SK-N-SH (cell line): ENCODE results near the gene TBKBP1. TPM values are rescaled to one million over a fixed set of nuclear protein-coding genes. Genes with fewer than 3 reads are reported as not detected.

ENCODE experiments used
- CTCF ChIA-PET: fragments of 300-600, 350-600 bp; formaldehyde crosslinking; extraction: SDS; loops from one replicate; lab custom pipeline; 2021; lab: Yijun Ruan, JAX
- POLR2A ChIA-PET: fragments of 350-600 bp; sonication (Branson Sonifier 250); formaldehyde crosslinking; extraction: SDS; loops from one replicate; lab custom pipeline; 2020; ENCODE audit warnings: antibody characterized with exemption, inconsistent platforms; lab: Yijun Ruan, JAX
- DNase-seq: peaks from one replicate; pipeline ENCODE4 v3.0.0; 2012
- H2AFZ ChIP-seq: fragments of 200-600 bp; sonication (generic); 2 replicates; pipeline ENCODE4 v1.8.1; 2016; ENCODE audit warnings: antibody characterized with exemption, mild to moderate bottlenecking, low read depth
- H3F3A ChIP-seq: fragments of 200-600 bp; sonication (generic); replicated peaks from 2 replicates; pipeline ENCODE3; 2016; ENCODE audit warnings: antibody characterized with exemption, mild to moderate bottlenecking; ENCODE audit not compliant: insufficient read depth
- H3K27ac ChIP-seq, 2 experiments: fragments of 200-500 bp in 1 of 2; fragments of 200-600 bp in 1 of 2; sonication (Bioruptor generic) in 1 of 2; sonication (generic), shearing (Covaris generic) in 1 of 2; 2 replicates each; pipeline versions ENCODE4 v1.5.1 to v1.6.1; 2014 to 2016; ENCODE audit warnings: low read depth in 2 of 2, inconsistent platforms in 1 of 2, low read length in 1 of 2, mild to moderate bottlenecking in 1 of 2, mixed read lengths in 1 of 2
- H3K27me3 ChIP-seq: fragments of 200-600 bp; sonication (generic), shearing (Covaris generic); 2 replicates; pipeline ENCODE4 v1.6.1; 2016; ENCODE audit warnings: mixed run types; ENCODE audit not compliant: insufficient read depth
- H3K36me3 ChIP-seq, 2 experiments: fragments of 200-500 bp in 1 of 2; fragments of 200-600 bp in 1 of 2; sonication (Bioruptor generic) in 1 of 2; sonication (generic) in 1 of 2; replicated peaks in 1 of 2; 2 replicates each; pipeline versions ENCODE3 to v1.5.1; 2014 to 2016; ENCODE audit warnings: low read length in 1 of 2, mild to moderate bottlenecking in 1 of 2; ENCODE audit not compliant: insufficient read depth in 2 of 2, control insufficient read depth in 1 of 2
- H3K4me1 ChIP-seq, 2 experiments: fragments of 200-500 bp in 1 of 2; fragments of 200-600 bp in 1 of 2; sonication (Bioruptor generic) in 1 of 2; sonication (generic), shearing (Covaris generic) in 1 of 2; 2 replicates each; pipeline versions ENCODE4 v1.5.1 to v1.6.1; 2014 to 2016; ENCODE audit warnings: low read depth in 1 of 2, low read length in 1 of 2, mixed run types in 1 of 2; ENCODE audit not compliant: insufficient read depth in 2 of 2, control insufficient read depth in 1 of 2
- H3K4me2 ChIP-seq: fragments of 200-600 bp; sonication (generic), shearing (Covaris generic); 2 replicates; pipeline ENCODE4 v1.6.1; 2017; ENCODE audit warnings: mixed run types
- H3K4me3 ChIP-seq, 2 experiments: fragments of 200-500 bp in 1 of 2; fragments of 200-600 bp in 1 of 2; sonication (Bioruptor generic) in 1 of 2; sonication (generic), shearing (Covaris generic) in 1 of 2; 2 replicates each; pipeline versions ENCODE4 v1.5.1 to v1.8.1; 2014 to 2016; ENCODE audit warnings: low read depth in 2 of 2, inconsistent platforms in 1 of 2, low read length in 1 of 2, mild to moderate bottlenecking in 1 of 2, mixed read lengths in 1 of 2, moderate library complexity in 1 of 2
- H3K79me2 ChIP-seq: fragments of 200-600 bp; sonication (generic); 2 replicates; pipeline ENCODE4 v1.8.1; 2017; ENCODE audit warnings: mild to moderate bottlenecking; ENCODE audit not compliant: insufficient read depth
- H3K9ac ChIP-seq: fragments of 200-600 bp; sonication (generic); 2 replicates; pipeline ENCODE4 v1.6.1; 2017; ENCODE audit warnings: mixed run types
- H3K9me2 ChIP-seq: fragments of 200-600 bp; sonication (generic); 2 replicates; pipeline ENCODE4 v1.6.1; 2017; ENCODE audit warnings: mixed run types
- H3K9me3 ChIP-seq: fragments of 200-600 bp; sonication (generic); 2 replicates; pipeline ENCODE4 v1.6.1; 2017; ENCODE audit warnings: mixed run types, mild to moderate bottlenecking, moderate library complexity
- H4K20me1 ChIP-seq: fragments of 200-600 bp; sonication (generic); 2 replicates; pipeline ENCODE4 v1.6.1; 2017; ENCODE audit warnings: mild to moderate bottlenecking, mixed run types; ENCODE audit not compliant: insufficient read depth
- CHD2 ChIP-seq: fragments of 150-350 bp; IDR thresholded peaks from 2 replicates; pipeline ENCODE4 v1.6.1; 2018; ENCODE audit warnings: low read length; ENCODE audit not compliant: partially characterized antibody
- ELF1 ChIP-seq: IDR thresholded peaks from 2 replicates; pipeline ENCODE4 v1.4.0; 2012
- EZH2phosphoT487 ChIP-seq: fragments of 200-600 bp; sonication (generic); IDR thresholded peaks from 2 replicates; pipeline ENCODE4 v1.6.1; 2017; ENCODE audit warnings: low read depth, mixed run types, mild to moderate bottlenecking, antibody characterized with exemption, moderate library complexity, borderline replicate concordance
- FOXM1 ChIP-seq: IDR thresholded peaks from 2 replicates; pipeline ENCODE4 v1.4.0; 2012; ENCODE audit warnings: low read depth, mild to moderate bottlenecking
- GABPA ChIP-seq: IDR thresholded peaks from 2 replicates; pipeline ENCODE4 v1.4.0; 2012; ENCODE audit warnings: low read depth, mild to moderate bottlenecking
- IRF3 ChIP-seq: fragments of 150-350 bp; IDR thresholded peaks from 2 replicates; pipeline ENCODE4 v1.6.1; 2016; ENCODE audit warnings: mild to moderate bottlenecking, low read depth, low read length
- JUND ChIP-seq: IDR thresholded peaks from 2 replicates; pipeline ENCODE4 v1.4.0; 2012
- MAX ChIP-seq: IDR thresholded peaks from 2 replicates; pipeline ENCODE4 v1.4.0; 2012; ENCODE audit warnings: low read depth
- NFIC ChIP-seq: IDR thresholded peaks from 2 replicates; pipeline ENCODE4 v1.4.0; 2012; ENCODE audit warnings: borderline replicate concordance
- NRF1 ChIP-seq: IDR thresholded peaks from 2 replicates; pipeline ENCODE4 v1.6.1; 2012; ENCODE audit warnings: low read depth, mild to moderate bottlenecking, low read length
- PBX3 ChIP-seq: IDR thresholded peaks from 2 replicates; pipeline ENCODE4; 2012
- REST ChIP-seq: IDR thresholded peaks from 2 replicates; pipeline ENCODE4 v1.6.1; 2012; ENCODE audit warnings: mild to moderate bottlenecking, low read depth, low read length, moderate library complexity
- SMC3 ChIP-seq: IDR thresholded peaks from 2 replicates; pipeline ENCODE4 v1.6.1; 2012; ENCODE audit warnings: low read depth, low read length, improper control_type of control experiment
- TCF12 ChIP-seq: IDR thresholded peaks from 2 replicates; pipeline ENCODE4 v1.4.0; 2012
- USF2 ChIP-seq: fragments of 150-350 bp; IDR thresholded peaks from 2 replicates; pipeline ENCODE4 v1.6.1; 2017; ENCODE audit warnings: antibody characterized with exemption, low read length, low read depth, borderline replicate concordance
- YY1 ChIP-seq: IDR thresholded peaks from 2 replicates; pipeline ENCODE4 v1.4.0; 2012; ENCODE audit warnings: low read depth, mild to moderate bottlenecking
- ZBTB33 ChIP-seq: IDR thresholded peaks from 2 replicates; pipeline ENCODE4 v1.4.0; 2012; ENCODE audit warnings: low read depth, borderline replicate concordance
- WGBS: methylation state at CpG from one replicate; pipeline ENCODE4 v1.1.6; 2017; ENCODE audit warnings: low lambda C conversion rate; 5-methylcytosine and 5-hydroxymethylcytosine counted together
- polyA plus RNA-seq, 3 experiments: library from polyadenylated mRNA; depleted of rRNA; stranded (reverse); fragments of >200 nt; gene quantifications; 2 replicates each; pipeline ENCODE4 v1.2.3, GENCODE V29; 2012

The TBKBP1 gene
- polyA plus RNA-seq, 1 of the 3 experiments (the other 2 are of a cell fraction), result 14.4 TPM

- TF ChIP-seq USF2 (no peak), TCF12 (no peak), ZBTB33 (no peak), SMC3 (no peak)
These were observed 18.4 kb upstream of the TBKBP1 start (continued) for GRCh38 chr17:47675380-47676198.

- H3K4me3 ChIP-seq, result no peak overlapping the region
- peaks cover 56% of the 10 kb centered on the region for H3K79me2 ChIP-seq
- WGBS, result 87% methylated on average over 4 of the region's 4 CpGs
- H3K36me3 ChIP-seq, result peaks cover 91 to 99% of the 10 kb centered on the region in 2 experiments
- no peak overlapping the region for H3K4me2 ChIP-seq
- no peaks in the 10 kb centered on the region for H3K9me2 ChIP-seq
- peaks cover 57% of the 10 kb centered on the region for H3F3A ChIP-seq
- H3K27ac ChIP-seq, result no peak overlapping the region
- no peak overlapping the region for H3K9ac ChIP-seq
- no peak overlapping the region for H2AFZ ChIP-seq
- no peak for DNase-seq
- H3K9me3 ChIP-seq, result no peaks in the 10 kb centered on the region
- no peaks in the 10 kb centered on the region for H3K4me1 ChIP-seq
- peaks cover 42% of the 10 kb centered on the region for H4K20me1 ChIP-seq
- POLR2A ChIA-PET, result interaction anchor here (0.7 to 1.2 kb wide), 2 partner anchors 22 to 27 kb away, joined by 3 to 4 read pairs; partner anchors contain the start of gene KPNB1
- TF ChIP-seq FOXM1 (no peak), EZH2phosphoT487 (no peak), ELF1 (no peak), YY1 (no peak), REST (no peak), IRF3 (no peak), PBX3 (no peak), GABPA (no peak), NRF1 (no peak), MAX (no peak), JUND (no peak), NFIC (no peak), ZBTB33 (no peak), SMC3 (no peak), CHD2 (no peak)
- CTCF ChIA-PET, result interaction anchor here (1.0 to 11.3 kb wide), 5 partner anchors 11 to 114 kb away, joined by 3 to 167 read pairs (median 5); no protein-coding TSS in a partner anchor
- H3K27me3 ChIP-seq, result no peaks in the 10 kb centered on the region
These were observed 17.8 kb upstream of the TBKBP1 start for GRCh38 chr17:47676199-47676472.
